Osteocyte (in vitro differentiated cells): Measurements from ENCODE around the gene LHX4. TPM values are rescaled to one million over a fixed set of nuclear protein-coding genes. Genes with fewer than 3 reads are reported as not detected.

Experiments
- DNase-seq: peaks from one replicate; pipeline ENCODE4 v3.0.0; 2021; ENCODE audit warnings: mixed read lengths; ENCODE audit not compliant: unreplicated experiment; ENCODE audit errors: extremely low spot score
- H3K27ac Mint-ChIP-seq: one replicate; pipeline ENCODE4 v1.8.0; 2021; ENCODE audit warnings: mild to moderate bottlenecking, mixed read lengths; ENCODE audit not compliant: unreplicated experiment
- H3K27me3 Mint-ChIP-seq: one replicate; pipeline ENCODE4 v1.8.0; 2021; ENCODE audit warnings: mixed read lengths; ENCODE audit not compliant: unreplicated experiment
- H3K36me3 Mint-ChIP-seq: one replicate; pipeline ENCODE4 v1.8.0; 2021; ENCODE audit warnings: mixed read lengths; ENCODE audit not compliant: unreplicated experiment
- H3K4me1 Mint-ChIP-seq: one replicate; pipeline ENCODE4 v1.8.0; 2021; ENCODE audit warnings: mixed read lengths; ENCODE audit not compliant: unreplicated experiment
- H3K4me3 Mint-ChIP-seq: one replicate; pipeline ENCODE4 v1.8.0; 2021; ENCODE audit warnings: mild to moderate bottlenecking, moderate library complexity, mixed read lengths; ENCODE audit not compliant: unreplicated experiment
- H3K9me3 Mint-ChIP-seq: one replicate; pipeline ENCODE4 v1.8.0; 2021; ENCODE audit warnings: mixed read lengths; ENCODE audit not compliant: unreplicated experiment
- total RNA-seq: library from RNA; stranded (reverse); gene quantifications from 2 replicates; pipeline ENCODE4 v1.2.1, GENCODE V29; 2021
- TF ChIP-seq, protein P1 (sequence below): fragments of 200-600 bp; sonication (generic); IDR thresholded peaks from 2 replicates; pipeline ENCODE4 v1.5.0; 2021; ENCODE audit warnings: antibody characterized with exemption, mild to moderate bottlenecking, moderate library complexity

LHX4 gene
- total RNA-seq, 1 donor from 2014 or later = 0.70 TPM

DNA sequence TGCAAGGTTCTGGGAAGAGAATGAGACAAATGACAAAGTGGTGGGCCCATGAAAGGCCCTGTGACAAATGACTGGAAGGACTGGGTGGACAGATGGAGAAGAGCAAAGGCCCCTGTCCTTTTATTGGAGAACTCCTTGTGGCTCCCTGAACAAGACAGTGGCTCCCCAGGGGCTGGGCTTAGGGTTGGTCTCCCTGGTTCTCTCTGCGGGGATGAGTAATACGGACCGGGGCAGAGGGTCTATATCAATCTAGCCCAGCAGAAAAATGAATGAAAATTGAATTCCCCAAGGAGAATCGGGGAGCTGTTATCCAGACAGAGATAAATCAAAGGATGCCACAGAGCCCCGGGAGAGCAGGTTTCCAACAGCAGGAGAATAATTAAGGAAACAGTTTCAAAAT lies 5.2 kb upstream of the LHX4 start:
- Mint-ChIP-seq H3K27ac (no peak overlapping the region), H3K36me3 (no peaks in the 10 kb centered on the region), H3K4me1 (no peaks in the 10 kb centered on the region), H3K4me3 (no peak overlapping the region), H3K27me3 (peaks cover 72% of the 10 kb centered on the region), H3K9me3 (no peaks in the 10 kb centered on the region)
- DNase-seq = no peak
- TF ChIP-seq, protein P1, sequence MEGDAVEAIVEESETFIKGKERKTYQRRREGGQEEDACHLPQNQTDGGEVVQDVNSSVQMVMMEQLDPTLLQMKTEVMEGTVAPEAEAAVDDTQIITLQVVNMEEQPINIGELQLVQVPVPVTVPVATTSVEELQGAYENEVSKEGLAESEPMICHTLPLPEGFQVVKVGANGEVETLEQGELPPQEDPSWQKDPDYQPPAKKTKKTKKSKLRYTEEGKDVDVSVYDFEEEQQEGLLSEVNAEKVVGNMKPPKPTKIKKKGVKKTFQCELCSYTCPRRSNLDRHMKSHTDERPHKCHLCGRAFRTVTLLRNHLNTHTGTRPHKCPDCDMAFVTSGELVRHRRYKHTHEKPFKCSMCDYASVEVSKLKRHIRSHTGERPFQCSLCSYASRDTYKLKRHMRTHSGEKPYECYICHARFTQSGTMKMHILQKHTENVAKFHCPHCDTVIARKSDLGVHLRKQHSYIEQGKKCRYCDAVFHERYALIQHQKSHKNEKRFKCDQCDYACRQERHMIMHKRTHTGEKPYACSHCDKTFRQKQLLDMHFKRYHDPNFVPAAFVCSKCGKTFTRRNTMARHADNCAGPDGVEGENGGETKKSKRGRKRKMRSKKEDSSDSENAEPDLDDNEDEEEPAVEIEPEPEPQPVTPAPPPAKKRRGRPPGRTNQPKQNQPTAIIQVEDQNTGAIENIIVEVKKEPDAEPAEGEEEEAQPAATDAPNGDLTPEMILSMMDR = no peak

DNA sequence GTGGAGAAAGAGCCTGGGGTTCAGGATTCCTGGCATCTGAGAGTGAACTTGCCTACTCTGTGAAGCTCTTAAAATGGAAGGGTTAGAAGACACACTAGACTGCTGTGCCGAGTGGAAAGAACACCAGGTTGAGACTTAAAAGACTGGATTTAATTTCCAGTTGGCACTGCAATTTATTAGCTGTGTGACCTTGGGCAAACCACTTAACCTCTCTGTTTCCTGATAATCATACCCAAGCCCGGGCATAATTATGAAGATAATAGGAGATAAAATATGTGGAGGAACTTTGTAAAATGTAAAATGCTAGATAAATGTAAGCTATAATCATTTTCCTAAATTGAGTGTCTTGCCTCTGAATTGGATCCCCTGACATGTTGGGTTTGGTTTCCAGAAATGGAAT lies 4.7 kb upstream of the LHX4 start:
- no peaks in the 10 kb centered on the region for H3K9me3 Mint-ChIP-seq

DNA sequence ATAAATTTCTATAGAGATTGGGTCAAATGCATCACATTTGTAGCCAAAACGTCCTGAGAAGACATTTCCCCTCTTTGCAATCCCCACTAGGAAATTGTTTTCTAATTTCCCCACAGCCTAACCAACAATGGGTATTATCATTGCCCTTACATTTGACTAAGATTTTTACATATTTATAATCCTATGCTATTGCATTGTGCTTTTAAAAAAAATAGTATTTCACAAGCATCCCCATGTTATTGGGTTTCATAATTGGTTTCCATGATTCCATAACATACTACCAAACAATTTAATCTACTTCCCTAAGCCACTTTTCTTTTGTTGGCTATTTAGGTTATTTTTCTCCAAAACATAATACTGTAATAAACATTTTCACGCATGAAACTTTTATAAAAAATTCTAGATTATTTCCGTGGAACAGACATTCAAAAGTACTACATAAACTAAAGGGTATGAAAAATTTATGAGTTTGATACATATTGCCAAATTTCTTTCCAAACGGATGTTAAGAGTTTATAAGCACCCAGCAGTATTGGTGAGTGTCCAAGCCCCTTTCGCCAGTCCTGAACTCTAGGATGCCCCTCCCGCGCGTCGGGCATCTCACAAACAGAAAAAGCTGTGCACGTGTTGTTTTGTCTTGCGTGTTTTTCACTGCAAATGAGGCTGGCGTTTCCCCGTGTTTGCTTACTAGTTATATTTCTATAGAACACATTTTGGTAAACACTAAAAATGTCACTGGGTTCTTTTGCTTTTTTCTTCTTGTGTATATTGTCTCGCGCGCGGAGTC lies 2.0 kb upstream of the LHX4 start:
- no peak for DNase-seq
- TF ChIP-seq, protein P1 = no peak
- Mint-ChIP-seq H3K36me3 (no peaks in the 10 kb centered on the region), H3K27ac (no peak overlapping the region), H3K4me1 (peaks cover 10% of the 10 kb centered on the region), H3K9me3 (no peaks in the 10 kb centered on the region), H3K4me3 (peak overlapping the region; percentile 18), H3K27me3 (peaks cover 71% of the 10 kb centered on the region)

More for the DNA sequence above, 4.7 kb upstream of the LHX4 start:
- H3K27ac Mint-ChIP-seq = no peak overlapping the region
- no peaks in the 10 kb centered on the region for H3K36me3 Mint-ChIP-seq
- DNase-seq = no peak
- TF ChIP-seq, protein P1 = no peak
- no peak overlapping the region for H3K4me3 Mint-ChIP-seq
- H3K27me3 Mint-ChIP-seq = peaks cover 72% of the 10 kb centered on the region
- H3K4me1 Mint-ChIP-seq = peaks cover 1% of the 10 kb centered on the region

DNA sequence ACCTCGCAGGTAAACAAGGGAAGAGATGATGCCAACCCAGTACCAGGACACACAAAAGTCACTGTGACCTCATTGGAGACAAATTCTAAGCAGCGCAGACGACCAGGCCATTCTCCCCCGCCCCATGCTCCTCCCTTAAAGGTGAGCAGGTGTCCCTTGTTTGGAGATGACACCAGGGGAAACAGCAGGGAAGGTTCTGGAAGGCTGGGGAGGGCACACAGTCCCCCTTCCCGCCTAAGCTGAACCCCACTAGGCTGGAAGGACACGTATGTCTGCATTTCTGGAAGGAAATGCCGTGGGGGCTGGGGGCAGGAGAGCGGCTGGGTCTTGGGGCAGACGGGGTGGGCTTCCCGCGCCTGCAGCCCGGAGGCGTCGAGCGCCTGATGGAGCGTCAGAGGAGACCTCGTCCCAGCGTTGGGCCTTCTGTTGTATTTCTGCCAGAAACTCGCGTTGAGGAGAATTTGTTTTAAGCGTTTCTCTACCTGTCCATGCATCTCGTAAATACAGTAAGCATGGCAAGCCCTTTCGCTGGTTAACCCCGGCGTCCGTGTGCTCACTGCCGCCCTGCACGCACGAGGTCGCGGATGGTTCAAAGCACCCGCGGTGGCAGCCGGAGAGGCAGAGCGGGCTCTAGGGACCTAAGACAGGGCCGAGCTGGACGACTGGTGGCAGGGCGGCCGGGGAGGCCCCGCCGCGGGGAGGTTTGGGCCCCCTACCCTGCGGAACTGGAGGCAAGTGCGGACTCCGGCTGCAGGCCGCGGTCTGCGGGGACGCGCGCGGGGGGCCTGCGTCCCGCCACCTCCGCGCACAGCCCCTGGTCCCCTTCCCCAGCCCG lies 1.2 kb upstream of the LHX4 start:
- Mint-ChIP-seq H3K27ac (no peak overlapping the region), H3K27me3 (peaks cover 71% of the 10 kb centered on the region), H3K9me3 (no peaks in the 10 kb centered on the region), H3K4me1 (peaks cover 14% of the 10 kb centered on the region), H3K4me3 (peak overlapping the region; percentile 62), H3K36me3 (no peaks in the 10 kb centered on the region)
- DNase-seq = no peak
- TF ChIP-seq, protein P1 = no peak

DNA sequence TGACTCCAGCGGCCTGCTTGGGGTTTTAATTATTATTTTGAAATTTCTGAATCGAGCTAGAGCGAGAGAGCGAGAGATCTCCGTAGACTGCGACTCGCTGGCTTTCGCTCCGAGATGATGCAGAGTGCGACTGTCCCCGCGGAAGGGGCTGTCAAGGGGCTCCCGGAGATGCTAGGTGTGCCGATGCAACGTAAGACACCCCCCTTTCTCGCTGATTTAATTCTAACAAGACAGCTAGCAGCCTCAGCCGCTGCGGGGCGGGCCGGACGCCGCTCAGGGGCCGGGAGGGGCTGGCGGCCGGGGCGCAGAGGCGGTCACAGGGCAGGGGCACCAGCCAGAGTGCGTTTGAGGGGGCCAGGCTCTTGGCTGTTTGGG lies 339 bp downstream of the LHX4 start:
- no peaks in the 10 kb centered on the region for H3K36me3 Mint-ChIP-seq
- no peaks in the 10 kb centered on the region for H3K9me3 Mint-ChIP-seq
- DNase-seq = no peak
- TF ChIP-seq, protein P1 = no peak
- peak overlapping the region; percentile 73 for H3K4me3 Mint-ChIP-seq
- H3K4me1 Mint-ChIP-seq = peaks cover 27% of the 10 kb centered on the region
- H3K27me3 Mint-ChIP-seq = peaks cover 70% of the 10 kb centered on the region
- H3K27ac Mint-ChIP-seq = no peak overlapping the region
